C1 segment of cervical spinal cord (tissue), 14 donors: ENCODE data around the gene MMP28.

Experiments
- DNase-seq, 14 donors: peaks; one replicate each; lab custom pipeline; 2025; lab: John Stamatoyannopoulos, UW

The MMP28 gene

GRCh38 chr17:35801583-35802224 is 6.3 kb upstream of the MMP28 start:
- peak in 9 of 14 donors; percentile 47 to 79 (median 63) for DNase-seq

GRCh38 chr17:35799942-35800341 is 4.5 kb upstream of the MMP28 start:
- DNase-seq, result peak in 10 of 14 donors; percentile 30 to 95 (median 68)

- no peak for DNase-seq
Measured at GRCh38 chr17:35797918-35798317, 2.5 kb upstream of the MMP28 start.

- DNase-seq, result no peak
Measured at GRCh38 chr17:35797370-35797769, 1.9 kb upstream of the MMP28 start.

GRCh38 chr17:35796942-35797341 is 1.5 kb upstream of the MMP28 start:
- DNase-seq, result no peak

GRCh38 chr17:35795871-35796265 is 427 bp upstream of the MMP28 start:
- DNase-seq, result no peak

- DNase-seq, result peak in 2 of 14 donors; percentile 21 to 44
Measured at GRCh38 chr17:35793257-35793656, 2.2 kb downstream of the MMP28 start.

- DNase-seq, result no peak
Measured at GRCh38 chr17:35791681-35792350, 3.6 kb downstream of the MMP28 start.

GRCh38 chr17:35790841-35791240 is 4.6 kb downstream of the MMP28 start:
- DNase-seq, result no peak

- DNase-seq, result peak in 1 of 14 donors; percentile 9
Measured at GRCh38 chr17:35788477-35789368, 6.7 kb downstream of the MMP28 start.

- DNase-seq, result no peak
Measured at GRCh38 chr17:35786941-35787432, 8.5 kb downstream of the MMP28 start.

- DNase-seq, result no peak
Measured at GRCh38 chr17:35784895-35785294, 10.5 kb downstream of the MMP28 start.

- no peak for DNase-seq
Measured at GRCh38 chr17:35780950-35781349, 14.5 kb downstream of the MMP28 start.

GRCh38 chr17:35778641-35779196 is 16.7 kb downstream of the MMP28 start:
- no peak for DNase-seq

GRCh38 chr17:35775583-35775982 is 19.9 kb downstream of the MMP28 start:
- DNase-seq, result no peak

- DNase-seq, result peak in 1 of 14 donors; percentile 40
Measured at GRCh38 chr17:35775039-35775438, 20.4 kb downstream of the MMP28 start.

GRCh38 chr17:35774499-35774898 is 20.9 kb downstream of the MMP28 start:
- peak in 7 of 14 donors; percentile 12 to 69 (median 27) for DNase-seq

GRCh38 chr17:35773679-35774425 is 21.6 kb downstream of the MMP28 start:
- DNase-seq, result no peak

- no peak for DNase-seq
Measured at GRCh38 chr17:35773129-35773528, 22.3 kb downstream of the MMP28 start.

- DNase-seq, result no peak
Measured at GRCh38 chr17:35769895-35770486, 25.4 kb downstream of the MMP28 start.

- DNase-seq, result no peak
Measured at GRCh38 chr17:35768797-35769196, 26.6 kb downstream of the MMP28 start.
